ENCODE data around the gene NCAM1.

NCAM1 gene

DNA sequence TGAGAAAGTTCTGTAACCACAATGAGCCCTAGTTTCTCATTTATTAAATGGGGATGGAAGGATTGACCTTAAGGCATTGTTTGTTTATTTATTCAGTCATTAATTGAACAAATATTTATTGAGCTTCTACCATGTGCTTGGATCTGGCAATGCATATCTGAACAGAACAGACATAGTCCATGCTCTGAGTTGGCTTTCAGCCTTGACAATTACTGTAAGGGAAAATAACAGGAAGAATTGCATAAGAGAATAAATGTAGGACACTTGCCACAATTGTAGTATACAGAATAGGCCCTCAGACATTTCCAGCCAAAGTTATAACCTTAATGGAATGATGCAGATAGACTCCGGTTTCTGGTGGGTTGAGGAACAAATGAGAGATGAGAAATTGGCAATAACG is 192.6 kb downstream of the NCAM1 start:
- TF ChIP-seq NFIC (IDR thresholded peaks at IDR 0.05) = no peak
- TF ChIP-seq EP300 (IDR thresholded peaks at IDR 0.05; ENCODE audit: borderline replicate concordance) = no peak
- no peak for TF ChIP-seq ZBTB7A (IDR thresholded peaks at IDR 0.05; ENCODE audit: low read depth)
- no peak for TF ChIP-seq TCF12 (IDR thresholded peaks at IDR 0.05; ENCODE audit: low read depth)
- no peak for TF ChIP-seq CREB1 (IDR thresholded peaks at IDR 0.05; ENCODE audit: low read depth)
- no peak for TF ChIP-seq CEBPB (IDR thresholded peaks at IDR 0.05)
- TF ChIP-seq, protein P1, sequence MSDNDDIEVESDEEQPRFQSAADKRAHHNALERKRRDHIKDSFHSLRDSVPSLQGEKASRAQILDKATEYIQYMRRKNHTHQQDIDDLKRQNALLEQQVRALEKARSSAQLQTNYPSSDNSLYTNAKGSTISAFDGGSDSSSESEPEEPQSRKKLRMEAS (IDR thresholded peaks at IDR 0.05) = no peak
- no peak for TF ChIP-seq EGR1 (IDR thresholded peaks at IDR 0.05)
- TF ChIP-seq FOXM1 (IDR thresholded peaks at IDR 0.05; ENCODE audit: borderline replicate concordance, low read depth) = no peak
- TF ChIP-seq, protein P2, sequence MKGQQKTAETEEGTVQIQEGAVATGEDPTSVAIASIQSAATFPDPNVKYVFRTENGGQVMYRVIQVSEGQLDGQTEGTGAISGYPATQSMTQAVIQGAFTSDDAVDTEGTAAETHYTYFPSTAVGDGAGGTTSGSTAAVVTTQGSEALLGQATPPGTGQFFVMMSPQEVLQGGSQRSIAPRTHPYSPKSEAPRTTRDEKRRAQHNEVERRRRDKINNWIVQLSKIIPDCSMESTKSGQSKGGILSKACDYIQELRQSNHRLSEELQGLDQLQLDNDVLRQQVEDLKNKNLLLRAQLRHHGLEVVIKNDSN (IDR thresholded peaks at IDR 0.05) = no peak

DNA sequence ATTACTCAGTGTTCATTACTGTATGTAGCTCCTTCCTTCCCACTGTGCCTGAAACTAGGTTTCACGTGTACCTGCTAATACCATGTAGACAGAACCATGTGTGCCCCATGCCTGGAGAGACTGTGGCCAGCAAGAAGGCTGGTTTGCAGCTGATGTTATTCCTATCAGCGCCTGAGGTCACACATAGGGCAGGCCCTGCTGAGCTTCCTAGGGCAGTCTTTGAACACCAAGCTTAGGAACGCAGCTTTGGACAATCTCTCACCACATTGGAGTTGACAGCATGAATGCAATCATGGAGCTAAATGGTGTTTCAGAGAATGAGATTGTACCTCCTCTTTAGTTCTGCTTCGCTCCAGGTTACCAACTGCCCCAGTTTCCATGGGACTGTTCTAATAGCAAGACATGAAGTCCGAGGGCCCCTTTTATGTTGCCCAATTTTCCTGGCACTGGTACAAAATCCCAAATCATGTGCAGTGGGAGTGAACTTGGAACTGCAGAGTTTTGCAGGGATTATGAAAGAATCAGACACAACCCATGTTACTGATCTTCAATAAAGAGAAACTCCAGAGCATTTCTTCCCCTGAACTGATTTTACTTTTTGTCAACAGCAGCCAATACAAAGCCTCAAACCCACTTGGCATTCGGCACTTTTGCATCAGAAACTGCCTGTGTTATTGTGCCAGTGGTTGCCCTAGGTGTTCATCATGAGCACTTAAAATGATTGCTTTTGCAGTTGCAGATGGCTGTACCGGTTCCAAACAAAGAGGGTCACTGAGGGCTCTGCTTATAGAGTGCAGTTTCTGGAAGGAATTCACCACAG is 199.0 kb downstream of the NCAM1 start:
- no peak for TF ChIP-seq CEBPB (IDR thresholded peaks at IDR 0.05)
- no peak for TF ChIP-seq RAD21 (IDR thresholded peaks at IDR 0.05; ENCODE audit: low read depth)
- TF ChIP-seq FOXM1 (IDR thresholded peaks at IDR 0.05; ENCODE audit: borderline replicate concordance, low read depth) = no peak
- TF ChIP-seq ZBTB7A (IDR thresholded peaks at IDR 0.05; ENCODE audit: low read depth) = no peak
- TF ChIP-seq CREB1 (IDR thresholded peaks at IDR 0.05; ENCODE audit: low read depth) = no peak
- TF ChIP-seq TEAD4 (IDR thresholded peaks at IDR 0.05) = no peak
- no peak for TF ChIP-seq EGR1 (IDR thresholded peaks at IDR 0.05)
- TF ChIP-seq, protein P3, sequence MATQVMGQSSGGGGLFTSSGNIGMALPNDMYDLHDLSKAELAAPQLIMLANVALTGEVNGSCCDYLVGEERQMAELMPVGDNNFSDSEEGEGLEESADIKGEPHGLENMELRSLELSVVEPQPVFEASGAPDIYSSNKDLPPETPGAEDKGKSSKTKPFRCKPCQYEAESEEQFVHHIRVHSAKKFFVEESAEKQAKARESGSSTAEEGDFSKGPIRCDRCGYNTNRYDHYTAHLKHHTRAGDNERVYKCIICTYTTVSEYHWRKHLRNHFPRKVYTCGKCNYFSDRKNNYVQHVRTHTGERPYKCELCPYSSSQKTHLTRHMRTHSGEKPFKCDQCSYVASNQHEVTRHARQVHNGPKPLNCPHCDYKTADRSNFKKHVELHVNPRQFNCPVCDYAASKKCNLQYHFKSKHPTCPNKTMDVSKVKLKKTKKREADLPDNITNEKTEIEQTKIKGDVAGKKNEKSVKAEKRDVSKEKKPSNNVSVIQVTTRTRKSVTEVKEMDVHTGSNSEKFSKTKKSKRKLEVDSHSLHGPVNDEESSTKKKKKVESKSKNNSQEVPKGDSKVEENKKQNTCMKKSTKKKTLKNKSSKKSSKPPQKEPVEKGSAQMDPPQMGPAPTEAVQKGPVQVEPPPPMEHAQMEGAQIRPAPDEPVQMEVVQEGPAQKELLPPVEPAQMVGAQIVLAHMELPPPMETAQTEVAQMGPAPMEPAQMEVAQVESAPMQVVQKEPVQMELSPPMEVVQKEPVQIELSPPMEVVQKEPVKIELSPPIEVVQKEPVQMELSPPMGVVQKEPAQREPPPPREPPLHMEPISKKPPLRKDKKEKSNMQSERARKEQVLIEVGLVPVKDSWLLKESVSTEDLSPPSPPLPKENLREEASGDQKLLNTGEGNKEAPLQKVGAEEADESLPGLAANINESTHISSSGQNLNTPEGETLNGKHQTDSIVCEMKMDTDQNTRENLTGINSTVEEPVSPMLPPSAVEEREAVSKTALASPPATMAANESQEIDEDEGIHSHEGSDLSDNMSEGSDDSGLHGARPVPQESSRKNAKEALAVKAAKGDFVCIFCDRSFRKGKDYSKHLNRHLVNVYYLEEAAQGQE (IDR thresholded peaks at IDR 0.05; ENCODE audit: low read depth) = no peak
- TF ChIP-seq TCF12 (IDR thresholded peaks at IDR 0.05; ENCODE audit: low read depth) = no peak
- TF ChIP-seq, protein P1 (IDR thresholded peaks at IDR 0.05) = no peak
- no peak for TF ChIP-seq TAF1 (IDR thresholded peaks at IDR 0.05; ENCODE audit: low read depth)
- TF ChIP-seq NFIC (IDR thresholded peaks at IDR 0.05) = no peak
- TF ChIP-seq, protein P2 (IDR thresholded peaks at IDR 0.05) = no peak

DNA sequence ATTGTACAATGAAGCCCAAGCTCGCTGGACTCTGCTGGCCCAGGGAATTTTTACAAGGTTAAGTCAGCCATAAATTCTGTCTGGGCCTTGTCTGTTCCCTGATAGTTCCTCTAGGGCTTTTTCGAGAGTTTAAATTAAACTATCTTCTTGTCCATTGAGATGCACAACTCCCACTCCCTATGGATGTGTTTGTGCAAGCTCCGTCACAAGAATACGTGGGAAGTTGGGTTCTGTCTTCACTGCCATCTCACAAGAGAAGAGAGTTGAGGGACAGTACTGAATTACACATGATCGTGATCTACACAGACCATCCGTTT is 199.5 kb downstream of the NCAM1 start:
- no peak for TF ChIP-seq TCF12 (IDR thresholded peaks at IDR 0.05; ENCODE audit: low read depth)
- TF ChIP-seq, protein P2 (IDR thresholded peaks at IDR 0.05) = no peak
- TF ChIP-seq, protein P3 (IDR thresholded peaks at IDR 0.05; ENCODE audit: low read depth) = no peak
- no peak for TF ChIP-seq ZBTB7A (IDR thresholded peaks at IDR 0.05; ENCODE audit: low read depth)
- TF ChIP-seq EP300 (IDR thresholded peaks at IDR 0.05; ENCODE audit: borderline replicate concordance) = no peak
- TF ChIP-seq TEAD4 (IDR thresholded peaks at IDR 0.05) = no peak
- no peak for TF ChIP-seq CREB1 (IDR thresholded peaks at IDR 0.05; ENCODE audit: low read depth)
- no peak for TF ChIP-seq CEBPB (IDR thresholded peaks at IDR 0.05)
- no peak for TF ChIP-seq TAF1 (IDR thresholded peaks at IDR 0.05; ENCODE audit: low read depth)
- TF ChIP-seq NFIC (IDR thresholded peaks at IDR 0.05) = no peak
- TF ChIP-seq, protein P1 (IDR thresholded peaks at IDR 0.05) = no peak

DNA sequence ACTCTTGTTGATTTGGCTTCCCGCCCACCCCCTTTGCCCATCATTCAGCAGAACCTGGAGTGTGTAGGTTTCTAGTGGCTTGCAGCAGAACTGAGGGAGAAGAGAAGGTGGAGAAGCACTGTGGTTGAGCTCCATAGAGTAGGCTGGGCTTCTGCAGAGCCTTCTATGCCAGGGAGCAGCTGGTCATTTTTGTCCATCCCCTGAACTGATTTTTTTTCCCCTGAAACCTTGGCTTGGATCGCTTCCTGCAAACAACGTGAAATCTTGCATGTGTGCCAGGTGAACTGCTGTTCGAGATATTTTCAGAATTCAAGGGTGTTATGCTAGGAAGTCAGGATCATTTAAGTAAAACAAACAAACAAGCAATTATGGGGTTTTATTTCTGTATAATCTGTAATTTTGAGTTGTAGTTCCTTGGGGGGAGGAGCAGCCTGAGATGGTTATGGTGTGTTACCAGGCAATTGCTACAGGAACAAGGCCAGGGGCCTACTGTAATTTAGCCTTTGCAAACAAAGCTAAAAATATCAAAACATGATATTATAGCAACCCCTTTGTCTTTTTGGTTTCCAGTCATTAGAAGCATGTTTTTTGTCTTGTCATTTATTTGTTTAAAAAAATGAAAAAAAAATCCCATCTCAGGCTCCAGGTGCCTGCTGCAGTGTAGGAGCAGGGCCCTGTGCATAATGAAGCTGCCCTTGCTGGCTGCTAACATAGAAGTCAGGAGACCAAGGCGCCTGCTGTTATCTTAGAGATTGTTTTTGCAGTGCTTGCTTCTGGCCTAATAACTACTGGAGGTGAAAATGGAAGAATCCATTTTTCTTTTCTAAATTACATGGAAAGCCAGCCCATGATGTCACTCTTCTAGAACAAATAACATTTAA is 200.7 kb downstream of the NCAM1 start:
- TF ChIP-seq CEBPB (IDR thresholded peaks at IDR 0.05) (no peak), ZBTB7A (IDR thresholded peaks at IDR 0.05; ENCODE audit: low read depth) (no peak), YY1 (IDR thresholded peaks at IDR 0.05; ENCODE audit: low read depth) (no peak), TCF12 (IDR thresholded peaks at IDR 0.05; ENCODE audit: low read depth) (no peak), FOXM1 (IDR thresholded peaks at IDR 0.05; ENCODE audit: borderline replicate concordance, low read depth) (no peak), TEAD4 (IDR thresholded peaks at IDR 0.05) (no peak), EP300 (IDR thresholded peaks at IDR 0.05; ENCODE audit: borderline replicate concordance) (no peak)
- TF ChIP-seq, protein P2 (IDR thresholded peaks at IDR 0.05) = no peak

Measured in Ishikawa (cell line).